CD4-positive, alpha-beta T cell (primary cell): ENCODE data around the gene LLGL1. TPM values are rescaled to one million over a fixed set of nuclear protein-coding genes. Genes with fewer than 3 reads are reported as not detected.

Source experiments
- ATAC-seq: fragments of 200-7000 bp; cut with Tn5 transposase; one replicate; pipeline ENCODE4 v1.10.0; 2022; ENCODE audit warnings: mild to moderate bottlenecking; ENCODE audit not compliant: poor library complexity
- CTCF ChIA-PET: fragments of 350-600 bp; sonication (Branson Sonifier 250); formaldehyde crosslinking; loops from one replicate; lab custom pipeline; 2021; ENCODE audit warnings: antibody characterized with exemption, inconsistent platforms; lab: Charles Lee
- POLR2A ChIA-PET: fragments of 350-600 bp; sonication (Branson Sonifier 250); formaldehyde crosslinking; loops from one replicate; lab custom pipeline; 2021; ENCODE audit warnings: antibody characterized with exemption, inconsistent platforms; lab: Charles Lee
- DNase-seq, 14 experiments: peaks; one replicate each; pipeline ENCODE4 v3.0.0-alpha.2; 2013 to 2020; ENCODE audit warnings: mixed read lengths in 2 of 14
- H3K27ac ChIP-seq, 2 donors: one replicate each; pipeline versions ENCODE4 v1.5.1 to v1.7.0; 2013; ENCODE audit warnings: low read length in 2 of 2, low read depth in 1 of 2, mild to moderate bottlenecking in 1 of 2
- H3K27me3 ChIP-seq, 2 experiments: 1 replicate in 1 of 2; 2 replicates in 1 of 2; pipeline versions ENCODE4 v1.6.1 to v1.7.0; 2013; ENCODE audit warnings: low read length in 2 of 2, control low read depth in 1 of 2, mild to moderate bottlenecking in 1 of 2, moderate library complexity in 1 of 2; ENCODE audit not compliant: insufficient read depth in 2 of 2, control insufficient read depth in 1 of 2
- H3K36me3 ChIP-seq: one replicate; pipeline ENCODE4 v1.6.1; 2013; ENCODE audit warnings: low read length, control low read depth; ENCODE audit not compliant: insufficient read depth
- H3K4me1 ChIP-seq: one replicate; pipeline ENCODE4 v1.6.1; 2013; ENCODE audit warnings: low read length, control low read depth; ENCODE audit not compliant: insufficient read depth
- H3K4me3 ChIP-seq: one replicate; pipeline ENCODE4 v1.5.1; 2013; ENCODE audit warnings: mild to moderate bottlenecking, low read length, moderate library complexity
- H3K9me3 ChIP-seq, 2 experiments: 1 replicate in 1 of 2; 2 replicates in 1 of 2; pipeline versions ENCODE4 v1.6.1 to v1.7.0; 2013; ENCODE audit warnings: low read length in 2 of 2, mild to moderate bottlenecking in 2 of 2, control low read depth in 1 of 2, moderate library complexity in 1 of 2; ENCODE audit not compliant: control insufficient read depth in 1 of 2, insufficient read depth in 1 of 2
- H3K27ac Mint-ChIP-seq: one replicate; pipeline ENCODE4 v1.8.0; 2020; ENCODE audit warnings: mixed read lengths
- H3K27me3 Mint-ChIP-seq: one replicate; pipeline ENCODE4 v1.8.0; 2021; ENCODE audit warnings: mixed read lengths
- H3K36me3 Mint-ChIP-seq: one replicate; pipeline ENCODE4 v1.8.0; 2021; ENCODE audit warnings: low read depth, mixed read lengths
- H3K4me1 Mint-ChIP-seq: one replicate; pipeline ENCODE4 v1.8.0; 2021; ENCODE audit warnings: low read depth, mixed read lengths
- H3K4me3 Mint-ChIP-seq: one replicate; pipeline ENCODE4 v1.8.0; 2020; ENCODE audit warnings: mild to moderate bottlenecking, mixed read lengths
- H3K9me3 Mint-ChIP-seq: one replicate; pipeline ENCODE4 v1.8.0; 2020; ENCODE audit warnings: mixed read lengths
- CTCF ChIP-seq: fragments of 200-600 bp; IDR thresholded peaks from one replicate; pipeline ENCODE4 v1.8.0; 2022; ENCODE audit warnings: antibody characterized with exemption, mild to moderate bottlenecking
- intact Hi-C, 2 experiments: fragments of 100-400 bp; cut with DNase I in 1 of 2; cut with micrococcal nuclease in 1 of 2; formaldehyde crosslinking; loops; one replicate each; pipeline versions ENCODE4 v1.15.1 to v1.9.0; 2023 to 2025; cut with DNase I, micrococcal nuclease
- total RNA-seq, 174 experiments: library from RNA in 2 of 174; stranded (reverse) in 2 of 174; gene quantifications; one replicate each; pipeline ENCODE4 v1.2.3 and lab custom pipeline; 2021 to 2026

The LLGL1 gene
- total RNA-seq, 2 experiments from 2014 or later = 10.8 to 11.6 TPM

- peak within 1 kb of the TSS; percentile 98 for H3K4me3 Mint-ChIP-seq
- ChIA-PET CTCF (interaction anchor here (0.8 to 1.6 kb wide), 2 partner anchors 9 to 34 kb away, joined by 3 to 5 read pairs; no protein-coding TSS in a partner anchor), POLR2A (interaction anchor here (0.6 to 3.1 kb wide), 29 partner anchors 9 to 1745 kb away, joined by 3 to 17 read pairs (median 4); partner anchors contain the start of genes ALDH3A2, DRC3, DRG2 and LLGL1)
- H3K4me3 ChIP-seq = peak within 1 kb of the TSS; percentile 88
- peaks cover 17% of the 10 kb centered on the region for H3K36me3 ChIP-seq
- H3K4me1 Mint-ChIP-seq = peaks cover 59% of the 10 kb centered on the region
- peaks cover 43% of the 10 kb centered on the region for H3K36me3 Mint-ChIP-seq
- peak; percentile 29 for TF ChIP-seq CTCF
- H3K9me3 ChIP-seq = no peaks in the 10 kb centered on the region
- peak within 1 kb of the TSS; percentile 97 for H3K27ac Mint-ChIP-seq
- H3K27me3 ChIP-seq = no peaks in the 10 kb centered on the region
- H3K9me3 Mint-ChIP-seq = no peaks in the 10 kb centered on the region
- intact Hi-C loops = loop anchor here (1.0 to 10.0 kb wide), 11 partner anchors 25 to 899 kb away; partner anchors contain the start of genes ATPAF2 (in 1 of the 2), COPS3 (in 1 of the 2), DRG2 (in 1 of the 2) and GID4 (in 1 of the 2)
- DNase-seq (peak; percentile 93 to 99 (median 96)), ATAC-seq (peak; percentile 80)
- peaks cover 56% of the 10 kb centered on the region for H3K4me1 ChIP-seq
- peak within 1 kb of the TSS; percentile 92 to 98 for H3K27ac ChIP-seq
- H3K27me3 Mint-ChIP-seq = no peaks in the 10 kb centered on the region
Observed at GRCh38 chr17:18183334-18184142, 41.9 kb upstream of the LLGL1 start, which contains the start of gene ALKBH5. TSS of gene ALKBH5 (plus strand) at chr17:18183828. CDS start at chr17:18184244, 416 bp downstream.

GRCh38 chr17:18184143-18185031 is 41.0 kb upstream of the LLGL1 start:
- TF ChIP-seq CTCF = no peak
- Mint-ChIP-seq H3K9me3 (no peaks in the 10 kb centered on the region), H3K36me3 (peaks cover 46% of the 10 kb centered on the region), H3K4me3 (peak overlapping the region; percentile 98), H3K27me3 (no peaks in the 10 kb centered on the region), H3K27ac (peak overlapping the region; percentile 97), H3K4me1 (peaks cover 63% of the 10 kb centered on the region)
- Histone ChIP-seq H3K27me3 (no peaks in the 10 kb centered on the region), H3K4me1 (peaks cover 64% of the 10 kb centered on the region), H3K4me3 (peak overlapping the region; percentile 88), H3K9me3 (no peaks in the 10 kb centered on the region), H3K36me3 (peaks cover 18% of the 10 kb centered on the region), H3K27ac (peak overlapping the region; percentile 78 to 92)
- ChIA-PET CTCF (interaction anchor here (1.6 to 1.8 kb wide), 2 partner anchors 33 to 44 kb away, joined by 4 to 5 read pairs; no protein-coding TSS in a partner anchor), POLR2A (interaction anchor here (0.6 to 3.1 kb wide), 22 partner anchors 8 to 1827 kb away, joined by 3 to 17 read pairs (median 4); partner anchors contain the start of genes DRC3, MAPK7, MIEF2 and TOM1L2)
- peak; percentile 45 to 91 (median 74) for DNase-seq
- peak; percentile 31 for ATAC-seq
- intact Hi-C loops = loop anchor here (1.0 to 10.0 kb wide), 5 partner anchors 33 to 900 kb away; partner anchors contain the start of genes COPS3 (in 1 of the 2) and PEMT (in 1 of the 2)
